GM23338 (cell line): ENCODE data around the gene MORC1. TPM values are rescaled to one million over a fixed set of nuclear protein-coding genes. Genes with fewer than 3 reads are reported as not detected.

ENCODE experiments used
- ATAC-seq: fragments of 200-7000 bp; cut with Tn5 transposase; 3 replicates; pipeline ENCODE4 v1.9.1; 2020
- DNase-seq: peaks from one replicate; pipeline ENCODE4 v3.0.0-alpha.2; 2015; ENCODE audit warnings: low spot score
- H2AFZ ChIP-seq: fragments of 200-600 bp; sonication (generic); 2 replicates; pipeline ENCODE4 v1.8.0; 2016; ENCODE audit warnings: antibody characterized with exemption, mild to moderate bottlenecking, moderate library complexity
- H3F3A ChIP-seq: fragments of 200-600 bp; sonication (generic); replicated peaks from 2 replicates; pipeline ENCODE4 v1.8.0; 2017; ENCODE audit warnings: antibody characterized with exemption, mixed run types, low read depth
- H3K27ac ChIP-seq: fragments of 200-600 bp; sonication (generic); 2 replicates; pipeline ENCODE4 v1.6.1; 2016; ENCODE audit warnings: low read depth
- H3K27me3 ChIP-seq: fragments of 200-600 bp; sonication (generic); 2 replicates; pipeline ENCODE4 v1.8.0; 2016; ENCODE audit warnings: mild to moderate bottlenecking, mixed run types, moderate library complexity; ENCODE audit not compliant: insufficient read depth
- H3K36me3 ChIP-seq: fragments of 200-600 bp; sonication (generic); 2 replicates; pipeline ENCODE4 v1.8.0; 2016; ENCODE audit warnings: mild to moderate bottlenecking; ENCODE audit not compliant: insufficient read depth
- H3K4me1 ChIP-seq: fragments of 200-600 bp; sonication (generic); 2 replicates; pipeline ENCODE4 v1.8.0; 2016; ENCODE audit warnings: mild to moderate bottlenecking, moderate library complexity; ENCODE audit not compliant: insufficient read depth
- H3K4me2 ChIP-seq: fragments of 200-600 bp; sonication (generic); 2 replicates; pipeline ENCODE4 v1.7.1; 2017; ENCODE audit warnings: mixed run types
- H3K4me3 ChIP-seq: fragments of 200-600 bp; sonication (generic); 2 replicates; pipeline ENCODE4 v1.6.1; 2016; ENCODE audit warnings: mixed run types
- H3K79me2 ChIP-seq: fragments of 200-600 bp; sonication (generic); replicated peaks from 2 replicates; pipeline ENCODE4 v1.8.0; 2017; ENCODE audit warnings: mild to moderate bottlenecking; ENCODE audit not compliant: insufficient read depth
- H3K9me2 ChIP-seq: fragments of 200-600 bp; sonication (generic); 2 replicates; pipeline ENCODE4 v1.8.0; 2017; ENCODE audit not compliant: insufficient read depth
- H4K20me1 ChIP-seq: fragments of 200-600 bp; sonication (generic); replicated peaks from 2 replicates; pipeline ENCODE4 v1.8.0; 2017; ENCODE audit warnings: mild to moderate bottlenecking; ENCODE audit not compliant: insufficient read depth
- H3K27ac Mint-ChIP-seq: 2 replicates; pipeline ENCODE4 v1.8.0; 2020; ENCODE audit warnings: inconsistent platforms, mild to moderate bottlenecking, moderate library complexity, mixed read lengths
- H3K27me3 Mint-ChIP-seq: 3 replicates; pipeline ENCODE4 v1.8.0; 2022; ENCODE audit warnings: low read depth, mild to moderate bottlenecking, moderate library complexity, mixed read lengths, inconsistent platforms; ENCODE audit not compliant: insufficient read depth, poor library complexity
- H3K36me3 Mint-ChIP-seq: 3 replicates; pipeline ENCODE4 v1.8.0; 2021; ENCODE audit warnings: low read depth, mild to moderate bottlenecking, inconsistent platforms, moderate library complexity, mixed read lengths
- H3K4me1 Mint-ChIP-seq: 3 replicates; pipeline ENCODE4 v1.8.0; 2020; ENCODE audit warnings: mild to moderate bottlenecking, inconsistent platforms, mixed read lengths
- H3K4me3 Mint-ChIP-seq: 3 replicates; pipeline ENCODE4 v1.8.0; 2021; ENCODE audit warnings: moderate library complexity, mild to moderate bottlenecking, inconsistent platforms, mixed read lengths
- H3K9me3 Mint-ChIP-seq: 3 replicates; pipeline ENCODE4 v1.8.0; 2020; ENCODE audit warnings: moderate library complexity, mild to moderate bottlenecking, inconsistent platforms, mixed read lengths
- EZH2 ChIP-seq: fragments of 200-600 bp; sonication (generic); IDR thresholded peaks from one replicate; pipeline ENCODE4 v1.8.0; 2017; ENCODE audit warnings: antibody characterized with exemption, mild to moderate bottlenecking, low read depth; ENCODE audit not compliant: unreplicated experiment
- EZH2phosphoT487 ChIP-seq: fragments of 200-600 bp; sonication (generic); IDR thresholded peaks from one replicate; pipeline ENCODE4 v1.8.1; 2018; ENCODE audit warnings: antibody characterized with exemption; ENCODE audit not compliant: unreplicated experiment
- POLR2AphosphoS5 ChIP-seq: IDR thresholded peaks from 2 replicates; pipeline ENCODE4 v1.6.1; 2016; ENCODE audit warnings: antibody characterized with exemption, low read depth
- STAT1 ChIP-seq: IDR thresholded peaks from one replicate; pipeline ENCODE4 v1.6.1; 2016; ENCODE audit warnings: antibody characterized with exemption; ENCODE audit not compliant: unreplicated experiment
- ZNF114 ChIP-seq: fragments of 250-450 bp; sonication (Bioruptor Pico); IDR thresholded peaks from 2 replicates; pipeline ENCODE4 v1.5.0; 2020; ENCODE audit warnings: mild to moderate bottlenecking, moderate library complexity
- ZNF462 ChIP-seq: fragments of 250-450 bp; sonication (Bioruptor Pico); IDR thresholded peaks from 2 replicates; pipeline ENCODE4 v1.5.0; 2020; ENCODE audit warnings: mild to moderate bottlenecking, moderate library complexity
- polyA plus RNA-seq: library from polyadenylated mRNA; unstranded; fragments of >200 nt; fragmentation: Nextera tagmentation; extraction: Ambion mirVana; gene quantifications from 2 replicates; pipeline ENCODE4 v1.2.1, GENCODE V29; 2016
- total RNA-seq: library from RNA; depleted of rRNA; stranded (reverse); fragments of >200 nt; shearing (Covaris generic); gene quantifications from 2 replicates; pipeline ENCODE4 v1.2.3, GENCODE V29; 2014

MORC1 gene
- total and polyA plus RNA-seq, 2 experiments from 2014 or later: not detected

GRCh38 chr3:109131276-109131675 is 13.3 kb upstream of the MORC1 start (continued):
- TF ChIP-seq ZNF462 (CRISPR knock-in tag): no peak
- no peak for TF ChIP-seq EZH2

DNA sequence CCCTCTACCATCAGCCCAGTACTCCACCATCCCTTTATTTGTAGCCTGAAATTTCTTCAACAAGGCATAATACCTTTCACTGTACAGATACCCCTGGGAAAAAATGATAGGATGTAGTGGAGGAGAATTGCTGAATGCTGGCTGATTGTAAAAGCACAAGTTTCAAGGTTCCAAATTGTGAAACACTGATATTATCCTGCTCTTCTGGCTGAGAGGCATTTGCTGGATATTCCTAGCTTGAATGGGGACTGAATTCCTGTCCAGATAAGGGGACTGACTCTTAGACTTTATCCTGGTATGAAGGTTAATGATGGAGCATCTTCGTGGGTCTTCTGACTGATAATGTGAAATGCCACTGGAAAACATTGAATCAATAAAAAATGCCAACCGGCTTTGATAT is 9.6 kb upstream of the MORC1 start:
- H3K79me2 ChIP-seq: no peaks in the 10 kb centered on the region
- H3K4me1 ChIP-seq: no peaks in the 10 kb centered on the region
- no peak overlapping the region for H2AFZ ChIP-seq
- H3K27ac ChIP-seq: no peak overlapping the region
- H3K9me2 ChIP-seq: peaks cover 5% of the 10 kb centered on the region; the same call in 1 of the 2 replicates
- Mint-ChIP-seq H3K27me3 (no peaks in the 10 kb centered on the region), H3K4me3 (no peak overlapping the region), H3K27ac (no peak overlapping the region), H3K36me3 (peaks cover 8% of the 10 kb centered on the region), H3K9me3 (peaks cover 16% of the 10 kb centered on the region), H3K4me1 (no peaks in the 10 kb centered on the region; the same call in 2 of the 3 replicates)
- TF ChIP-seq EZH2phosphoT487 (no peak), EZH2 (no peak), POLR2AphosphoS5 (no peak), ZNF114 (no peak), STAT1 (no peak)
- no peak overlapping the region for H3K4me3 ChIP-seq
- H3K36me3 ChIP-seq: peaks cover 6% of the 10 kb centered on the region; the same call in 1 of the 2 replicates
- H3K4me2 ChIP-seq: no peak overlapping the region
- DNase-seq (no peak), ATAC-seq (no peak)
- no peaks in the 10 kb centered on the region for H4K20me1 ChIP-seq
- no peaks in the 10 kb centered on the region for H3F3A ChIP-seq
- no peaks in the 10 kb centered on the region for H3K27me3 ChIP-seq
